ENCODE data around the gene FAM131C.

DNA sequence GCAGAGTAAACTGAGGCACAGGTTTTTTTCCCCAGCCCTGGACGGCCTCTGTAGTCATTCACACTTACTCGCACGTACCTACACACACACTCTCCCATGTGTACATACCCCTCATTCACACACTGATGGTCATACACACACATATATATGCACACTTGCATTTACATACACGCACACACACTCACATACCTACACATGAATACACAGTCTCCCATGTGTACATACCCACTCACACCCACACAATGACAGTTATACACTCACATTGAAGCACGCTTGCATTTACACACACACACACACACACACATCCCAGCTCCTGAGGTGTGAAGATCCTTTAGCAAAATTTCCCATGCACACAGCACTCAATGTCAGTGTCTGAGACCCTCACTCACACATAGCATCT is 766 bp upstream of the FAM131C start:
- TF ChIP-seq, protein P1, sequence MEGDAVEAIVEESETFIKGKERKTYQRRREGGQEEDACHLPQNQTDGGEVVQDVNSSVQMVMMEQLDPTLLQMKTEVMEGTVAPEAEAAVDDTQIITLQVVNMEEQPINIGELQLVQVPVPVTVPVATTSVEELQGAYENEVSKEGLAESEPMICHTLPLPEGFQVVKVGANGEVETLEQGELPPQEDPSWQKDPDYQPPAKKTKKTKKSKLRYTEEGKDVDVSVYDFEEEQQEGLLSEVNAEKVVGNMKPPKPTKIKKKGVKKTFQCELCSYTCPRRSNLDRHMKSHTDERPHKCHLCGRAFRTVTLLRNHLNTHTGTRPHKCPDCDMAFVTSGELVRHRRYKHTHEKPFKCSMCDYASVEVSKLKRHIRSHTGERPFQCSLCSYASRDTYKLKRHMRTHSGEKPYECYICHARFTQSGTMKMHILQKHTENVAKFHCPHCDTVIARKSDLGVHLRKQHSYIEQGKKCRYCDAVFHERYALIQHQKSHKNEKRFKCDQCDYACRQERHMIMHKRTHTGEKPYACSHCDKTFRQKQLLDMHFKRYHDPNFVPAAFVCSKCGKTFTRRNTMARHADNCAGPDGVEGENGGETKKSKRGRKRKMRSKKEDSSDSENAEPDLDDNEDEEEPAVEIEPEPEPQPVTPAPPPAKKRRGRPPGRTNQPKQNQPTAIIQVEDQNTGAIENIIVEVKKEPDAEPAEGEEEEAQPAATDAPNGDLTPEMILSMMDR (IDR thresholded peaks at IDR 0.05; ENCODE audit: low read depth, low read length): no peak
- TF ChIP-seq EZH2phosphoT487 (IDR thresholded peaks at IDR 0.05; ENCODE audit: low read depth): no peak

Data from OCI-LY3 (cell line).